Measurements from ENCODE around the gene RABEPK. TPM values are rescaled to one million over a fixed set of nuclear protein-coding genes. Genes with fewer than 3 reads are reported as not detected.
"Not testable (repeated sequence)": the region's sequence is repeated elsewhere in the genome, so short reads cannot be mapped to it uniquely, and the experiment has no call there.

RABEPK gene
- total RNA-seq, 1 donor from 2014 or later, result 13.1 TPM

DNA sequence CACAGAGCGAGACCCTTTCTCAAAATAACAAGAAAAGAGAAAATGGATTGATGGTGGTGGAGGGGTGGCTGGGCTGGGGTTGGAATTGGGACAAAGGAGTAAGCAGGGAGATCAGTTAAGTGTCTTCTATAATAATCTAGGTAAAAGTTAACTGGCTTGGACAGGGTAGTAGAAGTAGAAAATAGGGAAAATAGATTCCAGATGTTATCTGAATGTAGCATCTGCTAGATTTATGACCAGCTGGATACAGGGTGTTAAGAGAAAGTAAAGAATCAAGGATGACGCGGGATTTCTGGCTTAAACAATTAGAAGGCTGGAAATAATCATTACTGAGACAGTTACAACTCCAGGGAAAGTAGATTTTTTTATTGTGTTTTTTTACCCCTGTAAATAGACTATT, 23.7 kb upstream of the RABEPK start:
- Mint-ChIP-seq H3K27ac (no peak overlapping the region), H3K27me3 (no peaks in the 10 kb centered on the region), H3K36me3 (ENCODE audit: insufficient read depth) (peaks cover 18% of the 10 kb centered on the region), H3K4me3 (ENCODE audit: low read depth) (no peak overlapping the region), H3K4me1 (ENCODE audit: low read depth) (no peaks in the 10 kb centered on the region), H3K9me3 (ENCODE audit: low read depth) (no peaks in the 10 kb centered on the region)
- TF ChIP-seq, protein P1, sequence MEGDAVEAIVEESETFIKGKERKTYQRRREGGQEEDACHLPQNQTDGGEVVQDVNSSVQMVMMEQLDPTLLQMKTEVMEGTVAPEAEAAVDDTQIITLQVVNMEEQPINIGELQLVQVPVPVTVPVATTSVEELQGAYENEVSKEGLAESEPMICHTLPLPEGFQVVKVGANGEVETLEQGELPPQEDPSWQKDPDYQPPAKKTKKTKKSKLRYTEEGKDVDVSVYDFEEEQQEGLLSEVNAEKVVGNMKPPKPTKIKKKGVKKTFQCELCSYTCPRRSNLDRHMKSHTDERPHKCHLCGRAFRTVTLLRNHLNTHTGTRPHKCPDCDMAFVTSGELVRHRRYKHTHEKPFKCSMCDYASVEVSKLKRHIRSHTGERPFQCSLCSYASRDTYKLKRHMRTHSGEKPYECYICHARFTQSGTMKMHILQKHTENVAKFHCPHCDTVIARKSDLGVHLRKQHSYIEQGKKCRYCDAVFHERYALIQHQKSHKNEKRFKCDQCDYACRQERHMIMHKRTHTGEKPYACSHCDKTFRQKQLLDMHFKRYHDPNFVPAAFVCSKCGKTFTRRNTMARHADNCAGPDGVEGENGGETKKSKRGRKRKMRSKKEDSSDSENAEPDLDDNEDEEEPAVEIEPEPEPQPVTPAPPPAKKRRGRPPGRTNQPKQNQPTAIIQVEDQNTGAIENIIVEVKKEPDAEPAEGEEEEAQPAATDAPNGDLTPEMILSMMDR (IDR thresholded peaks at IDR 0.05; ENCODE audit: unreplicated experiment), result no peak
- no peak for DNase-seq (ENCODE audit: low spot score, unreplicated experiment)

DNA sequence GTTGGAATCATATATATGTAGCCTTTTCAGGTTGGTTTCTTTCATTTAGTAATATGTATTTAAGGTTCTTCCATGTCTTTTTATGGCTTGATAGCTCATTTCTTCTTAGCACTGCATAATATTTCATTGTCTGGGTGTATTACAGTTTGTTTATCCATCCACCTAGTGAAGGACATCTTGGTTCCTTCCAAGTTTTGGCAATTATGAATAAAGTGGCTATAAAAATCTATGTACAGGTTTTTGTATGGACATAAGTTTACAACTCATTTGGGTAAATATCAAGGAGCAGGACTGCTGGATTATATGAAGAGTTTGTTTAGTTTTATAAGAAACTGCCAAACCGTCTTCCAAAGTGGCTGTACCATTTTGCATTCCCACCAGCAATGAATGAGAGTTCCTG, 22.5 kb upstream of the RABEPK start:
- peaks cover 5% of the 10 kb centered on the region for H3K9me3 Mint-ChIP-seq (ENCODE audit: low read depth)
- H3K27ac Mint-ChIP-seq, result no peak overlapping the region
- no peaks in the 10 kb centered on the region for H3K27me3 Mint-ChIP-seq
- TF ChIP-seq, protein P1 (IDR thresholded peaks at IDR 0.05; ENCODE audit: unreplicated experiment), result no peak
- H3K4me3 Mint-ChIP-seq (ENCODE audit: low read depth), result no peak overlapping the region
- peaks cover 22% of the 10 kb centered on the region for H3K36me3 Mint-ChIP-seq (ENCODE audit: insufficient read depth)
- no peak for DNase-seq (ENCODE audit: low spot score, unreplicated experiment)
- H3K4me1 Mint-ChIP-seq (ENCODE audit: low read depth), result peaks cover under 1% of the 10 kb centered on the region

DNA sequence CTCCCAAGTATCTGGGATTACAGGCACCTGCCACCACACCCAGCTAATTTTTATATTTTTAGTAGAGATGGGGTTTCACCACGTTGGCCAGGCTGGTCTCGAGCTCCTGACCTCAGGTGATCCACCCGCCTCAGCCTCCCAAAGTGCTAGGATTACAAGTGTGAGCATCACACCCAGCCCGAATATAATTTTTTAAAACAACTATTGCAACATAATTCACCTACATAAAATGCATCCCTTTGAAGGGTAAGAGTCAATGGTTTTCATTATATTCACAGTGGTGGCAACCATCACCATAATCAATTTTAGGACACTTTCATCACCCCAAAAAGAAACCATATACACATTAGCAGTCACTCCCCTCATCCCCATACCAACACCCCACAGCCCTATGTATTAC, 20.6 kb upstream of the RABEPK start:
- DNase-seq (ENCODE audit: low spot score, unreplicated experiment); H3K4me1 Mint-ChIP-seq (ENCODE audit: low read depth); H3K27me3 Mint-ChIP-seq; H3K4me3 Mint-ChIP-seq (ENCODE audit: low read depth); H3K27ac Mint-ChIP-seq; H3K9me3 Mint-ChIP-seq (ENCODE audit: low read depth): not testable (repeated sequence)
- H3K36me3 Mint-ChIP-seq (ENCODE audit: insufficient read depth), result peaks cover 23% of the 10 kb centered on the region

DNA sequence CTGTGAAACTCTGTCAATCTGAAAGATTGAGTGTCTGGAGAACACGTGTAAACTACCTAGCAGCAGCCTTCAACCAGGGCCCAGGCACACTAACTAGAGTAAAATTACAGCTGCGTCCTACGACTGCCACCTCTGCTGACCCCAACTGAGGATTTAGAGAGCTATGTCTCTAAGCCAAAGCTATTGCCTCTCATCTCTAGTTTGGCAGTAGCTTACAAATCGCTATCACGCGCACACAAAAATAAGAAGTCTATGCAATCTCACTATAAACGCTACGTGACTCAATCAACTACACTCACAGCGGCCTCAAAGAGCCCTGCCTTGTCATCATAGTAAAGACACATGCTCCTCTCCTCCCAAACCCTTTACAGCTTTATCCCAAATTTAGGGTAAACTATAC, 19.5 kb upstream of the RABEPK start:
- DNase-seq (ENCODE audit: low spot score, unreplicated experiment), result no peak
- peaks cover 5% of the 10 kb centered on the region for H3K4me1 Mint-ChIP-seq (ENCODE audit: low read depth)
- TF ChIP-seq, protein P1 (IDR thresholded peaks at IDR 0.05; ENCODE audit: unreplicated experiment), result no peak
- no peak overlapping the region for H3K4me3 Mint-ChIP-seq (ENCODE audit: low read depth)
- peaks cover 5% of the 10 kb centered on the region for H3K9me3 Mint-ChIP-seq (ENCODE audit: low read depth)
- H3K27me3 Mint-ChIP-seq, result no peaks in the 10 kb centered on the region
- H3K27ac Mint-ChIP-seq, result no peak overlapping the region
- peaks cover 23% of the 10 kb centered on the region for H3K36me3 Mint-ChIP-seq (ENCODE audit: insufficient read depth)

DNA sequence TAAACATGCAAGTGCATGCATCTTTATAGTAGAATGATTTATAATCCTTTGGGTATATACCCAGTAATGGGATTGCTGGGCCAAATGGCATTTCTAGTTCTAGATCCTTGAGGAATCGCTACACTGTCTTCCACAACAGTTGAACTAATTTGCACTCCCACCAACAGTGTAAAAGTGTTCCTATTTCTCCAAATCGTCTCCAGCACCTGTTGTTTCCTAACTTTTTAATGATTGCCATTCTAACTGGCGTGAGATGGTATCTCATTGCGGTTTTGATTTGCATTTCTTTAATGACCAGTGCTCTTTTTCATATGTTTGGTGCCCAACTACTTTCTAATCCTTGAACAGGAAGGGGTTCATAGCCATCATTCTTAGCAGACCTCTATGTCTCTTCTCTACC, 18.6 kb upstream of the RABEPK start:
- not testable (repeated sequence) for H3K27ac Mint-ChIP-seq; DNase-seq (ENCODE audit: low spot score, unreplicated experiment); H3K4me1 Mint-ChIP-seq (ENCODE audit: low read depth); H3K27me3 Mint-ChIP-seq; H3K9me3 Mint-ChIP-seq (ENCODE audit: low read depth); H3K4me3 Mint-ChIP-seq (ENCODE audit: low read depth)
- H3K36me3 Mint-ChIP-seq (ENCODE audit: insufficient read depth), result peaks cover 22% of the 10 kb centered on the region

DNA sequence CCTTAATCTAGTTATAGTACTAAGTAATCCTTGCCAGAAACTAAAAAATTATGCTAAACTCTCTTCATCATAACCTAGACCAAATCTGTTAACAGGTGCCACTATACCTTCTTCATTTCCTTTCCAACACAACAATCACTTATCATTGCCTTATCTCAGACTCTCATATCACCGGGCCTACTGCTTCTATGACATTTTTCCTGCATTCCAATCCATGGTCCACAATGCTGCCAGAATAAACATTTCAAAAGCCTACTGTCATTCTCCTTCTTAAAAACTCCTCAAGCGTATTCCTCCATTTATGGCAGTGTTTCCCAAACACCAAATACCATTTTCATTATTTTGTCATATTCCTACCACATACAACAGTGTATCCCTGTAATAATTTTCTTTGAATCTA, 17.3 kb upstream of the RABEPK start:
- Mint-ChIP-seq H3K4me1 (ENCODE audit: low read depth) (peaks cover 13% of the 10 kb centered on the region), H3K9me3 (ENCODE audit: low read depth) (peaks cover 5% of the 10 kb centered on the region), H3K27me3 (no peaks in the 10 kb centered on the region), H3K36me3 (ENCODE audit: insufficient read depth) (peaks cover 17% of the 10 kb centered on the region), H3K4me3 (ENCODE audit: low read depth) (no peak overlapping the region), H3K27ac (peak overlapping the region; percentile 13)
- TF ChIP-seq, protein P1 (IDR thresholded peaks at IDR 0.05; ENCODE audit: unreplicated experiment), result no peak
- no peak for DNase-seq (ENCODE audit: low spot score, unreplicated experiment)

Data from progenitor cell of endocrine pancreas (in vitro differentiated cells).